ENCODE data around the gene DPH5.

Gene DPH5

GRCh38 chr1:101029184-101029583, 3.6 kb upstream of the DPH5 start:
- DNase-seq: no peak

GRCh38 chr1:101028466-101028865, 2.9 kb upstream of the DPH5 start:
- DNase-seq: no peak

GRCh38 chr1:101027194-101027772, 1.7 kb upstream of the DPH5 start:
- DNase-seq: no peak

GRCh38 chr1:101026430-101026788, 825 bp upstream of the DPH5 start:
- no peak for DNase-seq

- peak; percentile 18 for DNase-seq
These were observed 314 bp downstream of the DPH5 start for GRCh38 chr1:101025283-101025656.

GRCh38 chr1:101022294-101022693, 3.3 kb downstream of the DPH5 start:
- peak; percentile 45 for DNase-seq

- DNase-seq: no peak
These were observed 8.1 kb downstream of the DPH5 start for GRCh38 chr1:101017448-101017847.

- no peak for DNase-seq
These were observed 11.8 kb downstream of the DPH5 start for GRCh38 chr1:101013776-101014175.

- DNase-seq: peak; percentile 36
These were observed 17.3 kb downstream of the DPH5 start for GRCh38 chr1:101008229-101008834.

GRCh38 chr1:101006553-101006952, 19.0 kb downstream of the DPH5 start:
- DNase-seq: peak; percentile 20

- no peak for DNase-seq
These were observed 19.7 kb downstream of the DPH5 start for GRCh38 chr1:101005871-101006270.

GRCh38 chr1:101005183-101005582, 20.4 kb downstream of the DPH5 start:
- DNase-seq: no peak

- DNase-seq: peak; percentile 51
These were observed 20.9 kb downstream of the DPH5 start for GRCh38 chr1:101004670-101005069.

GRCh38 chr1:101004061-101004460, 21.5 kb downstream of the DPH5 start:
- DNase-seq: peak; percentile 43

GRCh38 chr1:101003012-101003650, 22.5 kb downstream of the DPH5 start:
- DNase-seq: no peak

- DNase-seq: no peak
These were observed 23.0 kb downstream of the DPH5 start for GRCh38 chr1:101002551-101002950.

- no peak for DNase-seq
These were observed 25.3 kb downstream of the DPH5 start for GRCh38 chr1:101000131-101000873.

GRCh38 chr1:100998426-100998825, 27.2 kb downstream of the DPH5 start:
- no peak for DNase-seq

- DNase-seq: no peak
These were observed 30.2 kb downstream of the DPH5 start for GRCh38 chr1:100995198-100995988.

GRCh38 chr1:100989306-100990077, 36.1 kb downstream of the DPH5 start:
- DNase-seq: peak; percentile 86

GRCh38 chr1:100988121-100988520, 37.5 kb downstream of the DPH5 start:
- DNase-seq: no peak

- DNase-seq: no peak
These were observed 42.8 kb downstream of the DPH5 start for GRCh38 chr1:100982793-100983192.

All from fibroblast of upper back skin (primary cell).